Loucy (cell line): ENCODE measurements around the gene NAA38.
"Not testable (repeated sequence)": the region's sequence is repeated elsewhere in the genome, so short reads cannot be mapped to it uniquely, and the experiment has no call there.

ENCODE experiments used
- H2AFZ ChIP-seq: fragments of 200-600 bp; sonication (generic); 2 replicates; pipeline ENCODE4 v1.6.0; 2016; ENCODE audit warnings: antibody characterized with exemption, mild to moderate bottlenecking, low read length, moderate library complexity
- H3F3A ChIP-seq: fragments of 200-600 bp; 2 replicates; pipeline ENCODE4 v1.6.0; 2016; ENCODE audit warnings: antibody characterized with exemption, low read depth, mild to moderate bottlenecking
- H3K27me3 ChIP-seq: fragments of 200-600 bp; sonication (generic); 2 replicates; pipeline ENCODE4 v1.6.1; 2014; ENCODE audit warnings: low read length, mild to moderate bottlenecking; ENCODE audit not compliant: insufficient read depth, poor library complexity, severe bottlenecking
- H3K36me3 ChIP-seq: fragments of 200-600 bp; sonication (generic); 2 replicates; pipeline ENCODE4 v1.6.1; 2016; ENCODE audit warnings: low read length; ENCODE audit not compliant: insufficient read depth
- H3K4me1 ChIP-seq: fragments of 200-600 bp; sonication (generic); 2 replicates; pipeline ENCODE4 v1.5.1; 2014; ENCODE audit warnings: low read length, mild to moderate bottlenecking; ENCODE audit not compliant: insufficient read depth, poor library complexity, severe bottlenecking
- H3K4me2 ChIP-seq: fragments of 200-600 bp; sonication (generic); 2 replicates; pipeline ENCODE4 v1.6.0; 2014; ENCODE audit warnings: antibody characterized with exemption, low read length, low read depth, mild to moderate bottlenecking; ENCODE audit not compliant: poor library complexity, severe bottlenecking
- H3K4me3 ChIP-seq: fragments of 200-600 bp; sonication (generic); 2 replicates; pipeline ENCODE4 v1.5.1; 2014; ENCODE audit warnings: low read length, mild to moderate bottlenecking, mixed read lengths; ENCODE audit not compliant: poor library complexity, severe bottlenecking
- H3K79me2 ChIP-seq: fragments of 200-600 bp; sonication (generic); 2 replicates; pipeline ENCODE4 v1.6.1; 2014; ENCODE audit warnings: low read length; ENCODE audit not compliant: insufficient read depth
- H3K9ac ChIP-seq: fragments of 200-600 bp; sonication (generic); 2 replicates; pipeline ENCODE4 v1.6.0; 2014; ENCODE audit warnings: mild to moderate bottlenecking, low read depth, low read length, moderate library complexity; ENCODE audit not compliant: poor library complexity, severe bottlenecking
- H3K9me2 ChIP-seq: fragments of 200-600 bp; sonication (generic); replicated peaks from 2 replicates; pipeline ENCODE4 v1.6.1; 2016; ENCODE audit warnings: low read depth, low read length, mixed read lengths
- H3K9me3 ChIP-seq: fragments of 200-600 bp; sonication (generic); 2 replicates; pipeline ENCODE4 v1.6.1; 2014; ENCODE audit warnings: mild to moderate bottlenecking, antibody characterized with exemption, low read length, low read depth; ENCODE audit not compliant: insufficient read depth
- H4K20me1 ChIP-seq: fragments of 200-600 bp; sonication (generic); 2 replicates; pipeline ENCODE4 v1.6.0; 2014; ENCODE audit warnings: antibody characterized with exemption, low read length, mild to moderate bottlenecking; ENCODE audit not compliant: insufficient read depth, poor library complexity, severe bottlenecking
- EZH2phosphoT487 ChIP-seq: fragments of 200-600 bp; IDR thresholded peaks from 2 replicates; pipeline ENCODE4 v1.6.1; 2018; ENCODE audit warnings: antibody characterized with exemption, mild to moderate bottlenecking, moderate library complexity, borderline replicate concordance
- TF ChIP-seq, protein P1 (sequence below): fragments of 200-600 bp; sonication (generic); conservative IDR thresholded peaks from 2 replicates; pipeline ENCODE4 v1.5.1; 2014; ENCODE audit warnings: mild to moderate bottlenecking, antibody characterized with exemption, low read length

The NAA38 gene

GRCh38 chr17:7811251-7811650 is 46.1 kb downstream of the NAA38 start:
- no peak overlapping the region for H3K4me2 ChIP-seq
- no peak overlapping the region for H3K9ac ChIP-seq
- H3F3A ChIP-seq = no peaks in the 10 kb centered on the region
- H3K9me3 ChIP-seq = no peaks in the 10 kb centered on the region
- H3K79me2 ChIP-seq = no peaks in the 10 kb centered on the region
- peaks cover 5% of the 10 kb centered on the region for H3K4me1 ChIP-seq
- no peaks in the 10 kb centered on the region for H3K9me2 ChIP-seq
- no peak for TF ChIP-seq EZH2phosphoT487
- TF ChIP-seq, protein P1, sequence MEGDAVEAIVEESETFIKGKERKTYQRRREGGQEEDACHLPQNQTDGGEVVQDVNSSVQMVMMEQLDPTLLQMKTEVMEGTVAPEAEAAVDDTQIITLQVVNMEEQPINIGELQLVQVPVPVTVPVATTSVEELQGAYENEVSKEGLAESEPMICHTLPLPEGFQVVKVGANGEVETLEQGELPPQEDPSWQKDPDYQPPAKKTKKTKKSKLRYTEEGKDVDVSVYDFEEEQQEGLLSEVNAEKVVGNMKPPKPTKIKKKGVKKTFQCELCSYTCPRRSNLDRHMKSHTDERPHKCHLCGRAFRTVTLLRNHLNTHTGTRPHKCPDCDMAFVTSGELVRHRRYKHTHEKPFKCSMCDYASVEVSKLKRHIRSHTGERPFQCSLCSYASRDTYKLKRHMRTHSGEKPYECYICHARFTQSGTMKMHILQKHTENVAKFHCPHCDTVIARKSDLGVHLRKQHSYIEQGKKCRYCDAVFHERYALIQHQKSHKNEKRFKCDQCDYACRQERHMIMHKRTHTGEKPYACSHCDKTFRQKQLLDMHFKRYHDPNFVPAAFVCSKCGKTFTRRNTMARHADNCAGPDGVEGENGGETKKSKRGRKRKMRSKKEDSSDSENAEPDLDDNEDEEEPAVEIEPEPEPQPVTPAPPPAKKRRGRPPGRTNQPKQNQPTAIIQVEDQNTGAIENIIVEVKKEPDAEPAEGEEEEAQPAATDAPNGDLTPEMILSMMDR = no peak
- no peaks in the 10 kb centered on the region for H3K36me3 ChIP-seq
- no peak overlapping the region for H2AFZ ChIP-seq
- H4K20me1 ChIP-seq = no peaks in the 10 kb centered on the region
- no peak overlapping the region for H3K4me3 ChIP-seq
- H3K27me3 ChIP-seq = no peaks in the 10 kb centered on the region

- not testable (repeated sequence) for H3K9ac ChIP-seq, H3K9me2 ChIP-seq, H3K27me3 ChIP-seq, H3K36me3 ChIP-seq, H3F3A ChIP-seq, H3K79me2 ChIP-seq, H4K20me1 ChIP-seq, H2AFZ ChIP-seq, H3K4me2 ChIP-seq, H3K4me1 ChIP-seq, H3K4me3 ChIP-seq, H3K9me3 ChIP-seq
These were observed 47.5 kb downstream of the NAA38 start for GRCh38 chr17:7809791-7810343.

- Histone ChIP-seq H3K4me2 (no peak overlapping the region), H2AFZ (no peak overlapping the region)
- no peak for TF ChIP-seq EZH2phosphoT487
- TF ChIP-seq, protein P1 = no peak
These were observed 48.1 kb downstream of the NAA38 start for GRCh38 chr17:7809086-7809790.

GRCh38 chr17:7807206-7807605 is 50.2 kb downstream of the NAA38 start:
- TF ChIP-seq EZH2phosphoT487 = no peak
- TF ChIP-seq, protein P1 = no peak
- Histone ChIP-seq H3K4me1 (peaks cover 5% of the 10 kb centered on the region), H3K4me3 (no peak overlapping the region), H3K36me3 (no peaks in the 10 kb centered on the region), H3K79me2 (no peaks in the 10 kb centered on the region), H3K9me3 (no peaks in the 10 kb centered on the region), H3K9ac (no peak overlapping the region), H4K20me1 (no peaks in the 10 kb centered on the region), H3F3A (no peaks in the 10 kb centered on the region), H3K27me3 (no peaks in the 10 kb centered on the region), H2AFZ (no peak overlapping the region), H3K4me2 (no peak overlapping the region), H3K9me2 (no peaks in the 10 kb centered on the region)

More at GRCh38 chr17:7809086-7809790, 48.1 kb downstream of the NAA38 start:
- Histone ChIP-seq H3K36me3 (no peaks in the 10 kb centered on the region), H3K27me3 (no peaks in the 10 kb centered on the region), H3K9me2 (no peaks in the 10 kb centered on the region), H4K20me1 (no peaks in the 10 kb centered on the region), H3K9ac (no peak overlapping the region), H3K4me3 (no peak overlapping the region), H3F3A (no peaks in the 10 kb centered on the region), H3K79me2 (no peaks in the 10 kb centered on the region), H3K9me3 (no peaks in the 10 kb centered on the region), H3K4me1 (peaks cover 5% of the 10 kb centered on the region)
